ENCODE results near the gene ATAD3A.

DNA sequence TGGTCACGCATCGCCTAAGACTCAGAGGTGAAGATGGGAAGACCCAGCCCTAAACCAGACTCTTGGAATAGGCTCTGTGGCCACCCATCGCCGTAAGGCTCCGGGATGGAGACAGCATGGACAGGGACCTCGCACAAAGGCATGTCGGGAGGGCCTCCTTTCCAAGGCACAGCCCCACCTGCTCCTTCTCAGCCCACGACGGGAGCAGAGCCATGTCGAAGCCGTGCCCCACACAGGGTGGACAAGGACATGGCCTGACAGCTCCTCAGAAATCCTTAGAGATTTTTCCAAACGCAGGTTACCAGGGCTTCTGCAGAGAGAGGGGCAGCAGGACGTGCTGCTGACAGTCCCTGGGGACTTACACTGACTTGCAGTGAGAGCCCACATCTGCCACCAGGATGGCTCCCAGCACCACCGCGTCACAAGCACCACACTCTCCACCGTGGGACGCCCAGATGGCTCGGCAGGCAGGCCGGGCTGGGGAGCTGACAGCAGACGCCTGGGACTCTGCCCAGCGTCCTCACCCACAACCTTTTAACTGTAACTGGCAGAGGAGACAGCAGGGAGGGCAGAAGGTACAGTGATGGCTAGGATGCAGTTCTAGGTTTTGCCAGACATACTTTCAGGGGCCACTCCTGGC, 50.7 kb downstream of the ATAD3A start:
- TF ChIP-seq, protein P1, sequence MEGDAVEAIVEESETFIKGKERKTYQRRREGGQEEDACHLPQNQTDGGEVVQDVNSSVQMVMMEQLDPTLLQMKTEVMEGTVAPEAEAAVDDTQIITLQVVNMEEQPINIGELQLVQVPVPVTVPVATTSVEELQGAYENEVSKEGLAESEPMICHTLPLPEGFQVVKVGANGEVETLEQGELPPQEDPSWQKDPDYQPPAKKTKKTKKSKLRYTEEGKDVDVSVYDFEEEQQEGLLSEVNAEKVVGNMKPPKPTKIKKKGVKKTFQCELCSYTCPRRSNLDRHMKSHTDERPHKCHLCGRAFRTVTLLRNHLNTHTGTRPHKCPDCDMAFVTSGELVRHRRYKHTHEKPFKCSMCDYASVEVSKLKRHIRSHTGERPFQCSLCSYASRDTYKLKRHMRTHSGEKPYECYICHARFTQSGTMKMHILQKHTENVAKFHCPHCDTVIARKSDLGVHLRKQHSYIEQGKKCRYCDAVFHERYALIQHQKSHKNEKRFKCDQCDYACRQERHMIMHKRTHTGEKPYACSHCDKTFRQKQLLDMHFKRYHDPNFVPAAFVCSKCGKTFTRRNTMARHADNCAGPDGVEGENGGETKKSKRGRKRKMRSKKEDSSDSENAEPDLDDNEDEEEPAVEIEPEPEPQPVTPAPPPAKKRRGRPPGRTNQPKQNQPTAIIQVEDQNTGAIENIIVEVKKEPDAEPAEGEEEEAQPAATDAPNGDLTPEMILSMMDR (IDR thresholded peaks at IDR 0.05; ENCODE audit: insufficient read depth, low read length, poor library complexity, severe bottlenecking): no peak
- TF ChIP-seq EZH2phosphoT487 (conservative IDR thresholded peaks at IDR 0.05; ENCODE audit: low read length): no peak

Measured in SU-DHL-6 (cell line).